A673 (cell line): ENCODE results near the gene PPM1F.

Experiments used
- EZH2 ChIP-seq: fragments of 200-600 bp; sonication (generic); IDR thresholded peaks from 2 replicates; pipeline ENCODE4 v1.6.1; 2017; ENCODE audit warnings: borderline replicate concordance, low read depth, mild to moderate bottlenecking, mixed read lengths, antibody characterized with exemption, low read length; ENCODE audit not compliant: poor library complexity, severe bottlenecking
- TF ChIP-seq, protein P1 (sequence below): fragments of 300-800, 200-600 bp; sonication (generic); conservative IDR thresholded peaks from 2 replicates; pipeline ENCODE4 v1.5.1; 2017; ENCODE audit warnings: low read depth, mild to moderate bottlenecking, antibody characterized with exemption, low read length, moderate library complexity, mixed read lengths

DNA sequence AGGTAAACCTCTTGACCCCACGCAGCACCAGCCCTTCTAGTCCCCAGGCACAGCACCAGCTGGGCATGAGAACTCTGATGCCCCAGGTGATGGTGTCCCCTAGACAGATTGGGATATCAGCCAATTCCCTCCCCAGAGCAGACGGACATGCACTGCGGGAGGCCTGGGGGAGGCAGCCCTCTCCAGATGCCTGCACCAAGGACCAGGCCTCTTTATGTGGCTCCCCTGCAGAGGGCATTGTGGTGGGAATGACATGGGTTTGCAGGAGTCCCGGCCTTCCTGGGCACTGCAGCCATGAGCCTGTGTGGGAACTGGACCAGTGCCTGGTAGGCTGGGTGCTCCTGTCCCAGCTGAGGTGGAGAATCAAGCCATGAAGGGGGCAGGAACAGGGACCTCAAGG lies 25.9 kb downstream of the PPM1F start:
- TF ChIP-seq, protein P1, sequence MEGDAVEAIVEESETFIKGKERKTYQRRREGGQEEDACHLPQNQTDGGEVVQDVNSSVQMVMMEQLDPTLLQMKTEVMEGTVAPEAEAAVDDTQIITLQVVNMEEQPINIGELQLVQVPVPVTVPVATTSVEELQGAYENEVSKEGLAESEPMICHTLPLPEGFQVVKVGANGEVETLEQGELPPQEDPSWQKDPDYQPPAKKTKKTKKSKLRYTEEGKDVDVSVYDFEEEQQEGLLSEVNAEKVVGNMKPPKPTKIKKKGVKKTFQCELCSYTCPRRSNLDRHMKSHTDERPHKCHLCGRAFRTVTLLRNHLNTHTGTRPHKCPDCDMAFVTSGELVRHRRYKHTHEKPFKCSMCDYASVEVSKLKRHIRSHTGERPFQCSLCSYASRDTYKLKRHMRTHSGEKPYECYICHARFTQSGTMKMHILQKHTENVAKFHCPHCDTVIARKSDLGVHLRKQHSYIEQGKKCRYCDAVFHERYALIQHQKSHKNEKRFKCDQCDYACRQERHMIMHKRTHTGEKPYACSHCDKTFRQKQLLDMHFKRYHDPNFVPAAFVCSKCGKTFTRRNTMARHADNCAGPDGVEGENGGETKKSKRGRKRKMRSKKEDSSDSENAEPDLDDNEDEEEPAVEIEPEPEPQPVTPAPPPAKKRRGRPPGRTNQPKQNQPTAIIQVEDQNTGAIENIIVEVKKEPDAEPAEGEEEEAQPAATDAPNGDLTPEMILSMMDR = no peak
- no peak for TF ChIP-seq EZH2
